H1 (cell line): ENCODE data around the gene NBAS. TPM values are rescaled to one million over a fixed set of nuclear protein-coding genes. Genes with fewer than 3 reads are reported as not detected.

ENCODE experiments used
- CTCF ChIA-PET: fragments of 300-600 bp; sonication (Branson Sonifier 250); formaldehyde crosslinking; loops from one replicate; lab custom pipeline; 2021; ENCODE audit not compliant: partially characterized antibody; lab: Charles Lee
- POLR2A ChIA-PET: fragments of 300-600 bp; sonication (Branson Sonifier 250); formaldehyde crosslinking; loops from one replicate; lab custom pipeline; 2021; ENCODE audit warnings: inconsistent platforms; ENCODE audit not compliant: partially characterized antibody; lab: Charles Lee
- DNase-seq, 2 experiments: peaks; one replicate each; pipeline versions ENCODE4 v3.0.0 to v3.0.0-alpha.2; 2010 to 2022; ENCODE audit warnings: low spot score in 2 of 2, low read depth in 1 of 2, mixed read lengths in 1 of 2
- FAIRE-seq: peaks from 2 replicates; lab custom pipeline; 2011; peaks lifted over from hg19 to GRCh38; lab: Jason Lieb, UNC
- H2AFZ ChIP-seq: 2 replicates; pipeline ENCODE4 v1.8.1; 2012; ENCODE audit warnings: low read length, inconsistent platforms
- H2AK5ac ChIP-seq: 2 replicates; pipeline ENCODE4 v1.6.1; 2013; ENCODE audit warnings: low read depth, low read length
- H2BK120ac ChIP-seq: replicated peaks from 2 replicates; pipeline ENCODE3; 2013; ENCODE audit warnings: low read depth, low read length, inconsistent platforms
- H2BK12ac ChIP-seq: 2 replicates; pipeline ENCODE4 v1.6.1; 2013; ENCODE audit warnings: low read depth, low read length
- H2BK15ac ChIP-seq: 2 replicates; pipeline ENCODE4 v1.6.1; 2013; ENCODE audit warnings: low read length
- H2BK20ac ChIP-seq: 2 replicates; pipeline ENCODE4 v1.6.1; 2013; ENCODE audit warnings: low read length
- H2BK5ac ChIP-seq: 2 replicates; pipeline ENCODE4 v1.6.1; 2013; ENCODE audit warnings: low read depth, low read length
- H3K14ac ChIP-seq: 2 replicates; pipeline ENCODE4 v1.6.1; 2013; ENCODE audit warnings: inconsistent platforms; ENCODE audit not compliant: insufficient read length
- H3K18ac ChIP-seq: 2 replicates; pipeline ENCODE4 v1.6.1; 2013; ENCODE audit warnings: low read length; ENCODE audit errors: extremely low read depth
- H3K23ac ChIP-seq: 2 replicates; pipeline ENCODE4 v1.6.1; 2013; ENCODE audit warnings: inconsistent platforms; ENCODE audit not compliant: insufficient read length
- H3K23me2 ChIP-seq: 2 replicates; pipeline ENCODE4 v1.6.1; 2013; ENCODE audit warnings: low read depth, low read length
- H3K27ac ChIP-seq: 2 replicates; pipeline ENCODE4 v1.6.1; 2011; ENCODE audit warnings: low read depth, low read length, inconsistent platforms
- H3K27me3 ChIP-seq, 4 experiments: replicated peaks in 1 of 4; 1 replicate in 1 of 4; 2 replicates in 3 of 4; pipeline versions ENCODE4 v1.6.1 to v1.8.1; 2011 to 2013; ENCODE audit warnings: low read length in 3 of 4, mild to moderate bottlenecking in 3 of 4, inconsistent platforms in 2 of 4, mixed read lengths in 2 of 4, moderate library complexity in 1 of 4; ENCODE audit not compliant: control insufficient read depth in 3 of 4, insufficient read depth in 3 of 4; ENCODE audit errors: extremely low read depth in 1 of 4
- H3K36me3 ChIP-seq, 4 experiments: 2 replicates each; pipeline versions ENCODE4 v1.6.1 to v1.8.1; 2011 to 2013; ENCODE audit warnings: mild to moderate bottlenecking in 4 of 4, low read length in 3 of 4, moderate library complexity in 2 of 4, control low read depth in 1 of 4, inconsistent platforms in 1 of 4; ENCODE audit not compliant: insufficient read depth in 4 of 4, control insufficient read depth in 2 of 4
- H3K4ac ChIP-seq: replicated peaks from 2 replicates; pipeline ENCODE3; 2013; ENCODE audit warnings: low read length, low read depth, mixed read lengths, inconsistent platforms; ENCODE audit not compliant: insufficient read length
- H3K4me1 ChIP-seq, 4 experiments: replicated peaks in 1 of 4; 1 replicate in 1 of 4; 2 replicates in 3 of 4; pipeline versions ENCODE4 v1.6.1 to v1.8.1; 2011 to 2013; ENCODE audit warnings: low read length in 3 of 4, inconsistent platforms in 2 of 4, mixed read lengths in 1 of 4; ENCODE audit not compliant: insufficient read depth in 4 of 4, control insufficient read depth in 3 of 4
- H3K4me2 ChIP-seq, 2 experiments: 2 replicates each; pipeline versions ENCODE4 v1.6.1 to v1.8.1; 2011 to 2013; ENCODE audit warnings: low read depth in 2 of 2, low read length in 2 of 2, control low read depth in 1 of 2, inconsistent platforms in 1 of 2, mild to moderate bottlenecking in 1 of 2; ENCODE audit not compliant: insufficient read depth in 1 of 2
- H3K4me3 ChIP-seq, 4 experiments: fragments of 200-600, 300-600 bp in 1 of 4; sonication (generic), shearing (Covaris generic), sonication (Bioruptor Twin) in 1 of 4; 2 replicates each; pipeline versions ENCODE4 v1.5.1 to v1.8.1; 2011 to 2016; ENCODE audit warnings: low read length in 4 of 4, low read depth in 3 of 4, control low read depth in 2 of 4, inconsistent platforms in 2 of 4, mild to moderate bottlenecking in 2 of 4, mixed read lengths in 1 of 4, moderate library complexity in 1 of 4; ENCODE audit not compliant: insufficient read depth in 2 of 4; ENCODE audit errors: extremely low read depth in 1 of 4
- H3K56ac ChIP-seq: replicated peaks from 2 replicates; pipeline ENCODE3; 2013; ENCODE audit warnings: low read depth, mild to moderate bottlenecking, mixed read lengths, low read length, inconsistent platforms; ENCODE audit not compliant: insufficient read length
- H3K79me1 ChIP-seq: 2 replicates; pipeline ENCODE4 v1.6.1; 2013; ENCODE audit warnings: low read depth, low read length, control low read depth
- H3K79me2 ChIP-seq, 2 experiments: 2 replicates each; pipeline versions ENCODE4 v1.6.1 to v1.8.1; 2012 to 2013; ENCODE audit warnings: low read length in 2 of 2, mild to moderate bottlenecking in 2 of 2, inconsistent platforms in 1 of 2; ENCODE audit not compliant: insufficient read depth in 2 of 2, control insufficient read depth in 1 of 2
- H3K9ac ChIP-seq, 4 experiments: replicated peaks in 1 of 4; 1 replicate in 1 of 4; 2 replicates in 3 of 4; pipeline versions ENCODE4 v1.6.1 to v1.8.1; 2011 to 2013; ENCODE audit warnings: low read depth in 3 of 4, low read length in 3 of 4, control low read depth in 2 of 4, mild to moderate bottlenecking in 2 of 4, moderate library complexity in 2 of 4, inconsistent platforms in 1 of 4; ENCODE audit errors: extremely low read depth in 1 of 4
- H3K9me3 ChIP-seq, 2 experiments: 2 replicates each; pipeline versions ENCODE4 v1.6.1 to v1.8.1; 2012 to 2013; ENCODE audit warnings: mild to moderate bottlenecking in 2 of 2, moderate library complexity in 2 of 2, control low read depth in 1 of 2, inconsistent platforms in 1 of 2, low read depth in 1 of 2, low read length in 1 of 2, mixed read lengths in 1 of 2; ENCODE audit not compliant: insufficient read depth in 2 of 2
- H4K20me1 ChIP-seq, 2 experiments: replicated peaks in 1 of 2; 2 replicates each; pipeline versions ENCODE3 to v1.8.1; 2011 to 2013; ENCODE audit warnings: inconsistent platforms in 2 of 2, low read length in 2 of 2, mild to moderate bottlenecking in 1 of 2; ENCODE audit not compliant: insufficient read depth in 2 of 2, control insufficient read depth in 1 of 2
- H4K5ac ChIP-seq: 2 replicates; pipeline ENCODE4 v1.6.1; 2013; ENCODE audit warnings: low read length, low read depth, mixed read lengths, inconsistent platforms; ENCODE audit not compliant: insufficient read length
- H4K8ac ChIP-seq: 2 replicates; pipeline ENCODE4 v1.8.0; 2013; ENCODE audit warnings: mild to moderate bottlenecking, moderate library complexity, low read length, inconsistent platforms; ENCODE audit not compliant: insufficient read depth; ENCODE audit errors: extremely low read depth
- H4K91ac ChIP-seq: replicated peaks from 2 replicates; pipeline ENCODE3; 2013; ENCODE audit warnings: low read length, mixed read lengths, inconsistent platforms; ENCODE audit not compliant: insufficient read length
- CHD1 ChIP-seq: IDR thresholded peaks from 2 replicates; pipeline ENCODE4 v1.6.1; 2012; ENCODE audit warnings: low read depth, low read length, improper control_type of control experiment
- CREB1 ChIP-seq: IDR thresholded peaks from 2 replicates; pipeline ENCODE4 v1.6.1; 2012; ENCODE audit warnings: inconsistent platforms
- E2F6 ChIP-seq: IDR thresholded peaks from 2 replicates; pipeline ENCODE4 v1.6.1; 2012; ENCODE audit warnings: inconsistent platforms
- GABPA ChIP-seq: IDR thresholded peaks from 2 replicates; pipeline ENCODE4 v1.6.1; 2011; ENCODE audit warnings: mild to moderate bottlenecking, low read length, moderate library complexity, borderline replicate concordance; ENCODE audit not compliant: insufficient read depth
- GTF2F1 ChIP-seq: IDR thresholded peaks from 2 replicates; pipeline ENCODE4 v1.6.1; 2012; ENCODE audit warnings: low read depth, low read length, improper control_type of control experiment, borderline replicate concordance
- JUND ChIP-seq: IDR thresholded peaks from 2 replicates; pipeline ENCODE4 v1.6.1; 2011; ENCODE audit warnings: mild to moderate bottlenecking, improper control_type of control experiment, low read length
- NANOG ChIP-seq: IDR thresholded peaks from 2 replicates; pipeline ENCODE4 v1.6.1; 2011; ENCODE audit warnings: low read length, low read depth, mild to moderate bottlenecking, inconsistent platforms; ENCODE audit not compliant: insufficient read depth, poor library complexity, severe bottlenecking
- POLR2AphosphoS5 ChIP-seq: IDR thresholded peaks from 2 replicates; pipeline ENCODE4 v1.6.1; 2011; ENCODE audit warnings: low read depth, low read length
- RAD21 ChIP-seq, 2 experiments: IDR thresholded peaks in 1 of 2; conservative IDR thresholded peaks in 1 of 2; 2 replicates each; pipeline ENCODE4 v1.6.1; 2011; ENCODE audit warnings: low read depth in 2 of 2, low read length in 2 of 2, improper control_type of control experiment in 1 of 2, inconsistent platforms in 1 of 2, mild to moderate bottlenecking in 1 of 2, moderate library complexity in 1 of 2
- SIRT6 ChIP-seq: IDR thresholded peaks from one replicate; pipeline ENCODE4 v1.7.1; 2012; ENCODE audit warnings: low read length, inconsistent platforms
- SP1 ChIP-seq: IDR thresholded peaks from 2 replicates; pipeline ENCODE4 v1.6.1; 2011; ENCODE audit warnings: low read depth, low read length
- TEAD4 ChIP-seq: IDR thresholded peaks from 2 replicates; pipeline ENCODE4 v1.6.1; 2012; ENCODE audit warnings: low read depth, low read length, inconsistent platforms, mixed read lengths
- WGBS, 2 experiments: shearing (Covaris generic) in 1 of 2; methylation state at CpG; one replicate each; pipeline versions ENCODE4 v1.1.6 to v1.1.7; 2013 to 2015; ENCODE audit warnings: low lambda C conversion rate in 2 of 2, mixed read lengths in 2 of 2, inconsistent platforms in 1 of 2, low coverage in 1 of 2, missing lambda C conversion rate in 1 of 2; ENCODE audit not compliant: insufficient replicate concordance in 2 of 2, insufficient coverage in 1 of 2, insufficient read length in 1 of 2; ENCODE audit errors: extremely low coverage in 1 of 2, missing lambda C conversion rate in 1 of 2; 5-methylcytosine and 5-hydroxymethylcytosine counted together
- polyA plus RNA-seq, 7 experiments: library from polyadenylated mRNA; depleted of rRNA in 3 of 7; stranded (reverse) in 5 of 7; unstranded in 2 of 7; fragments of >200 nt in 5 of 7; fragments of 200-250 nt in 2 of 7; gene quantifications; 1 replicate in 5 of 7; 2 replicates in 1 of 7; 4 replicates in 1 of 7; pipeline versions ENCODE4 v1.2.1 to v1.2.3, GENCODE V29; 2011 to 2013; ENCODE audit warnings: missing spikeins in 2 of 7, mixed read lengths in 2 of 7
- total RNA-seq: library from RNA; stranded (reverse); fragmentation: NEBNext Ultra II Directional; extraction: Animal tissue kit (Norgen Biotek cat#: 25700); gene quantifications from 2 replicates; pipeline ENCODE4 v1.2.1, GENCODE V29; 2021

The NBAS gene
- total and polyA plus RNA-seq, 2 of the 8 experiments (the other 6 are each of a cell fraction or from before 2014, with no cell fraction given) = 19.6 to 34.8 TPM

- Histone ChIP-seq H3K18ac (no peak overlapping the region), H3K9me3 (no peaks in the 10 kb centered on the region), H2BK20ac (no peak overlapping the region), H2AFZ (no peak overlapping the region), H2BK15ac (no peak overlapping the region), H3K79me1 (no peaks in the 10 kb centered on the region), H4K8ac (no peak overlapping the region), H3K4me3 (no peak overlapping the region), H3K4me1 (no peaks in the 10 kb centered on the region; a peak in 1 of 7 replicates), H3K27me3 (no peaks in the 10 kb centered on the region), H2BK5ac (no peak overlapping the region), H4K20me1 (no peaks in the 10 kb centered on the region), H4K5ac (no peak overlapping the region), H2BK120ac (no peak overlapping the region), H3K9ac (no peak overlapping the region), H3K4ac (no peak overlapping the region), H2BK12ac (no peak overlapping the region), H3K23me2 (no peaks in the 10 kb centered on the region), H3K79me2 (no peaks in the 10 kb centered on the region), H3K36me3 (no peaks in the 10 kb centered on the region), H3K27ac (no peak overlapping the region), H3K56ac (no peak overlapping the region), H2AK5ac (no peak overlapping the region), H3K23ac (no peak overlapping the region), H3K4me2 (no peak overlapping the region), H4K91ac (no peak overlapping the region), H3K14ac (no peak overlapping the region)
- ChIA-PET CTCF (no interaction called here), POLR2A (no interaction called here)
- 94% methylated on average over 5 of the region's 5 CpGs; no CpG with 5 or more reads in 1 of the 2 experiments for WGBS, 2 experiments
- FAIRE-seq (no peak), DNase-seq (no peak)
- TF ChIP-seq POLR2AphosphoS5 = no peak
- TF ChIP-seq CREB1 = no peak
- TF ChIP-seq NANOG = no peak
- TF ChIP-seq GABPA = no peak
- TF ChIP-seq RAD21 (IDR thresholded peaks at IDR 0.05 in 1 of 2, conservative IDR thresholded peaks at IDR 0.05 in 1 of 2; ENCODE audit: low read depth in 2 of 2, low read length in 2 of 2) = no peak
- TF ChIP-seq CHD1 = no peak
- TF ChIP-seq TEAD4 = no peak
- no peak for TF ChIP-seq SIRT6
- TF ChIP-seq JUND = no peak
- TF ChIP-seq E2F6 = no peak
- no peak for TF ChIP-seq SP1
- TF ChIP-seq GTF2F1 = no peak
Observed at GRCh38 chr2:15388406-15389325, 172.5 kb downstream of the NBAS start.
